Astrocyte of the spinal cord (primary cell): Measurements from ENCODE around the gene RETREG3.

Source experiments
- DNase-seq: peaks from one replicate; pipeline ENCODE4 v3.0.0; 2011; ENCODE audit warnings: low read depth, low spot score
- H3K4me3 ChIP-seq: 2 replicates; pipeline ENCODE4 v1.5.1; 2011; ENCODE audit warnings: low read depth, mild to moderate bottlenecking, low read length, moderate library complexity
- CTCF ChIP-seq: IDR thresholded peaks from 2 replicates; pipeline ENCODE4 v1.5.1; 2012; ENCODE audit warnings: low read depth, mild to moderate bottlenecking, low read length, inconsistent platforms
- in situ Hi-C: cut with HindIII; loops from 2 replicates; pipeline ENCODE4 v1.10.0; 2017; ENCODE audit warnings: low sequenced_read_pairs

Gene RETREG3

GRCh38 chr17:42579794-42580551 lies 29.2 kb downstream of the RETREG3 start:
- no peak for DNase-seq
- no peak for TF ChIP-seq CTCF
- in situ Hi-C loops: no loop called here
- H3K4me3 ChIP-seq: no peak overlapping the region

GRCh38 chr17:42578282-42578869 lies 30.8 kb downstream of the RETREG3 start:
- in situ Hi-C loops: no loop called here
- TF ChIP-seq CTCF: peak; percentile 83
- DNase-seq: peak; percentile 69
- H3K4me3 ChIP-seq: peak overlapping the region; percentile 86

- DNase-seq: peak; percentile 94
- in situ Hi-C loops: no loop called here
- TF ChIP-seq CTCF: peak; percentile 49
- peak within 1 kb of the TSS; percentile 86 for H3K4me3 ChIP-seq
These were observed 31.5 kb downstream of the RETREG3 start, which contains the start of gene PSMC3IP for GRCh38 chr17:42577532-42578281. Gene PSMC3IP (minus strand): TSS chr17:42577729. CDS start chr17:42577686, 43 bp downstream.

GRCh38 chr17:42577140-42577531 lies 32.0 kb downstream of the RETREG3 start:
- no peak for DNase-seq
- no peak for TF ChIP-seq CTCF
- peak overlapping the region; percentile 86 for H3K4me3 ChIP-seq
- in situ Hi-C loops: no loop called here

- no peak overlapping the region for H3K4me3 ChIP-seq
- in situ Hi-C loops: no loop called here
- TF ChIP-seq CTCF: no peak
- DNase-seq: no peak
These were observed 34.7 kb downstream of the RETREG3 start for GRCh38 chr17:42574463-42574862.

- no peak overlapping the region for H3K4me3 ChIP-seq
- TF ChIP-seq CTCF: no peak
These were observed 36.1 kb downstream of the RETREG3 start for GRCh38 chr17:42573095-42573494.

More at GRCh38 chr17:42573095-42573494, 36.1 kb downstream of the RETREG3 start:
- no peak for DNase-seq
- in situ Hi-C loops: no loop called here
